OCI-M2 (cell line): ENCODE measurements around the gene CCNJL.
"Not testable (repeated sequence)": the region's sequence is repeated elsewhere in the genome, so short reads cannot be mapped to it uniquely, and the experiment has no call there.

Experiments used
- DNase-seq: peaks from one replicate; lab custom pipeline; 2025; ENCODE audit not compliant: unreplicated experiment; lab: John Stamatoyannopoulos, UW

CCNJL gene

DNA sequence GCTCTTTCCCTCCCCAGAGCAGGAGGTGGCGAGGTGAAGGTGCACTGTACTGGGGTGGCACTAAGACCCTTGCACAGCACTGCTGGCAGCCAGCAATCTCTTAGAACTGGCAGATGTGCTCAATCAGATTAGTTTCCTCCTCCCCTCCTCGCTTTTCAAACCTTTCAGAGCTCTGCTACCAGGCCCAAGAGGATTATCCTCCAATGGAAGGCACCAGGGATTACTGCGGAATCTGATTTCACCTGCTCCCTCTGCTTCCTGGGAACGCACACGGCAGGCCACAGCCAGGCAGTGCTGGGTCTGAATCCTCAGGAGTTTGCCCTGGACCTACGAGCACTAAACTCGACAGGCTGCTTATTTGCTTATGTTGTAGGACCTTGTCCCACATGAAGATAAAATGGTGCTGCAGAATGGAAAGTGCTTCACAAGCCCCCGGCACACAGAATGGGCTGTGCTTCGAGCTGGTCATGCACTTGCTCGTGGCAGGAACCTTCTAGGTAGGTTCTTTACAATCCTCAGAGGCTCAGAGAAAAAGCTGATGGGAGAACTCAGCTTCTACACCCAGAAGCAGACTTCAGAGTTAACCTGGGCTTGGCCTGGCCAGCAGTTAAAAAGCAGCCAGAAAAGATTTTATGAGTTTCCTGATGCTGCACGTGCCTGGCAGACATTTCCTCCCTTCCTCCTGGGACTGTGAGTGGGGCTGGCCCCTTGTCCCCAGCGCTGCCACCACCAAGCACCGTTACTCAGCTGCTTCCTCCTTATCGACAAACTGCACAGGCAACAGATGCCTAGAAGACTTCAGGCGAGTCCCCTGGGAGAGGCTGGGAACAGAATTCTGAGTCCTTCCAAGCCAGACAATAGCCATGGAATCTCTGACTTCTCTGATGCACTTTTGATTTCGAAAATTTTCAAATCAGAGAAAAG, 50.0 kb downstream of the CCNJL start:
- peak; percentile 51 for DNase-seq

DNA sequence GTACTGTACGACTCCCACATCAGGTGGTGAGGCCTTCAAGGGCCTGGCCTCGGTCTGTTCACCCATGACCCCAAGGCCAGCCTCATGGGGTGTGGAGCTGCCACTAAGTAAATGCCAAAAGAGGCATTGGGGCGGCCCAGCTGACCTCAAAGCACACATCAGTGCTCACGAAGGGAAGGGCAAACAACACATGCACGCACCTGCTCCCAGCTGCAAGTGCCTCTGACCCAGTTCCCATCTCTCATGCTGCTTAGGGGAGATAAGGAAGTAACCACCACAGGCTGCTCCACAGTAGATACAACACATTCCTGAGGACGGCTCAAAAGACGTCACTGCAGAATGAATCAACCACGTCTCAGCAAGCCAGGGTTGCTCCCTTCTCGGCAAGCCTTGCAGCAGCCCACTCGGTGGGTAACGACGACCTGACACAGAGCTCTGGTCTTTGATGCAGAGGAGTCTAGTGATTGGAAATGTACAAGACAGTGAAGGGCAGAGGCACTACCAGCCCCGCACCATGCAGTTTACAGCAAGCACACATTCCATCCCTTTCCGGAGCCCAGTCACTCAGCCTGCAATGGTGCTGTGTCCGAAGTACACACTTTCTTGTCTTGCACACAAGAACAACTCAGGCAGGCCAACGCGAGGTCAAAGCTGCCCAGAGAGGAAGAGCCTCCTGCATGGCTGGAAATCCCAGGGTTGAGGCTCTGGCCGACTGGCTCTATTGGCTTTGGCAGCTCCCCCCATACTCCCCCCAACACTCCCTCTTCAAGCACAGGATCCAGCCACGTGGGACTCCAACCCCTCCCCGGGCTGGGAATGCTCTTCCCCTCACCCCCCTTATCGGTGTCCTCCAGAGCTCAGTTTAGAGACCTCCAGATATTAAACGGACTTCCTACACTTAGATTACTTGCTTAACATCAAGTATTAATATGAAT, 51.2 kb downstream of the CCNJL start:
- peak; percentile 44 for DNase-seq

DNA sequence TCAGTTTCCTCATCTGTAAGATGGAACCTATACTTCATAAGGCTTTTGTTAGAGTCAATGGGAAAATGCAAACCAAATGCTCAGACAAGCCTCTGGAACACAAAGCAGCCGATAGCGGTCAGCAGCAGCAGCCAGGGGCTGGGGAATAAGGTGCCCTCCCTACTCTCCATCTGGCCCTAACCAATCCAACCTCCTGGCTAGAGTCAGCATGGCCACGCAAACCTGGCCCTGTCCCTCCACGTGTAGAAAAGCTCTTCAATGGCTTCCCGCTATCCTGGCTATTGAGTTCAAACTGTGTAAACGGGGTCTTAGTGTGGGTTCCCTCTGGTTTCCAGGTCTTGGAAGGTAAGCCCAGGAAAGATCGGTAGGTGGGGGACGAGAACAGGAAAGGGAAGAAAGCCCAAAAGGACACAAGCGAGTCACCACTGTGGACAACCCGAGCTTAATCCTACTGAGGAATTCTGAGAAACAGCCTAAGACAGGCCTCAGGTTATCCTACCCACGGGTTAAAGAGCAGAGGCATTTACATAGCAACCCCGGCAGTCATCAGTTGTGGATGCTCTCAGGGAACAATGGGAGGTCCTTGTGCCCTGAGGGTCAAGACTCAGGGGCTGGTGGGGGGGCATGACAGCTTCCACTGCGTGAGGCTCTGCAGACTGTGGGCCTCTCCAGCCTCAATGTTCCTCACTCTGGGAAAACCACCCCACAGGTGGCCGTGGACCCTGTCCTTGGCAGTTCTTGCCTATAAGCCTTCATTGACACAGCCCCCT, 52.2 kb downstream of the CCNJL start:
- DNase-seq: no peak

DNA sequence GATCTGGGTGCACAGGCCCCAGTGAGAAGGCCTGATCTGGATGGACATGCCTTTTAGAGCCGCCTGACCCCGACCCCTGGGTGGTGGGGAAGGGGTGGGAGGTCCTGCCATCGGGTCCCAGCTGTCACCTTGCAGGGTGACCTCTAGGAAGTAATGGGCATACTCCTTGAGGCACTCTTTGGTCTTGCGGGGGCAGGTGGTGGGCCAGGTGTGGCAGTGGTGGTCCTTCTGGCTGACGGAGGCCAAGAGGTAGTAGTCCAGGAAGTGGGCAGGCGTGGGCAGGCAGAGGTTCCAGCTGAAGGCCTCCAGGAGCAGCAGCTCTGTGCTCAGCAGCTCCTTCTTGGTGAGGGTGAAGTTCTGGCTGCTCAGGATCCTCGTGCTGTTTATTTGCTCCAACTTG, 53.0 kb downstream of the CCNJL start:
- DNase-seq: no peak

DNA sequence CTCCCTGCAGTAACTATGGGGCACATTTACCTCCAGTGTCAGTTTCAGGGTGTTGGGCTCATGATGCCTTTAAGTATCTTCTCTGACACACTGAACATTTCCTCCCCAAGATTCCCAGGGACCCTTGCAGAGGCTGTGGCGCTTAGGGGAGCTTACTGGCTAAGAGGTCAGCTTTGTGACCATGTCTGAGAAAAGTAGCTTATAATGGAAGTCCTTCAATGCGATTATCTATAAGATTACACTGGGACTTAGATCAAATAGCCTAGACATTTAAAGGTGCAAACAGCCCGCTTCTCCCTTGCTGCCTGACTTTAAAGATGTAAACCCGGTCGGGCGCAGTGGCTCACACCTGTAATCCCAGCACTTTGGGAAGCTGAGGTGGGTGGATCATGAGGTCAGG, 57.7 kb downstream of the CCNJL start:
- DNase-seq: no peak

DNA sequence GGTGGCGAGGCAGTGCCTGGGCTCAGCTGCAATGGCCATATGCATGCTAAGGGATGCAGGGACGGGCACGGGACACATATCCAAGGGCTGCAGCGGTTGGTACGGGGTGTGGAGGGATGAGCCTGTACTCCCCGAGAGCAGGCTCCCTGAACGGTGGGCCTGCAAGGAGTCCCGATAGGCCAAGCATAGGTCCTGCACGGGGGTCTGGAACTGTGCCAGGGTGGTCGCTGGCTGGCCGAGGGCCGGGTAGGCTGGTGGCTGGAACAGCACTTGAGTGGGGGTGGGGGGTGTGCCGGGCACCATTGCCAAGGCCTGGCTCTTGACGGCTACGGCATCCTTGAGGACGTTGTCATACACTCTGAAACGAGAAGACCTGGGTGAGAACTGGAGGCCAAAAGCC, 58.9 kb downstream of the CCNJL start:
- DNase-seq: no peak

DNA sequence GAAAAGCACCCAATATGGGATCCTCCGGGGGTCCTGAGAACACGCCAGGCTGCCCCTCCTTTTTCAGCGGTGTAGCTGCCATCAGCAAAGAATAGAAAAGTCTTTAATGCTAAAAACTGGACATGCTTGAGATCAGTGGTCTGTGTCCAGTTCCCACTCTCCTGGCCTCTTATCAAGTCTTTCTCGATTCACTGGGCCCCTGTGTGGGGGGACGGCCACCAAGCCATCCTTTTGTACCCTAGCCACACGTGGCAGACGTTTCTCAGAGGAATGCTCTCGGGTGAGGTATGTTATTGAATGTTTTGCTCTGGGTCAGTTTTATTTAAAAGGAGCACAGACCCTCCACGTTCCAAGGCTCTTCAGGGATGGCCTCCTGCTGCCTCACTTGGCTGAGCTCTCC, 59.4 kb downstream of the CCNJL start:
- DNase-seq: no peak

DNA sequence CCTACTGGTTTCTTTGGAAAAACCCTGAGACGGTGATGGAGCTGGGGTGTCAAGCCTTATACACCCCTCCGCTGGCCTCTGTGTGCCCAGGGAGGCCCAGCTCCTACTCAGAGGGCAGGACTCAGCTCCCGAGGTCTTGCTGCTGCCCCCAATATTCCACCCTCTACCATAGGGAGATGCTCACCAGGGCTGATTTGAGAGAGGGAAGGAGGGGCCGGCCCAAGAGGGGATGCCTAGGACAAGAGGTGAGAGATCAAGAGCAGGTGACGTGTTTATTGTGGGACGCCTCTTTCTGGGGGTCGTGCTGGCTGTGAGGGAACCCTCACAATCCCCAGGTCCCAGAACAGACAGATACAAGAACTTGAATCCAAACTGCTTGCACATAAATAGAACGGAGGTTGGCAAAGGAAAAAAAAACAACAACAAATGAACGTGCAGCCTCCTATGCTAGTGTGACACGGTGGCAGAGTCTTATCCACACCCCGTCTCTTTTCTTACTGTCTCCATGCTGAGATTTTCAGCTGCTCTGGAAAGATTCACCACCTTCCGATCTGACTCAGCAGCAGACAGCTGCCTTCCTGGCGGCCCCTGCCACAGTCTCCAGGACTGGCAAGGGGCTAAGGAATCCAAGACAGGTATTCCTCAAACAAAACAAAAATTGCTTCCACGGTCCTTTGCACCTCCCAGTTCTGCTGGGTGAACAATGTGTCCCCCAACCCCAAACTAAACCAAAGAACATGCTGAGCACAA, 60.8 kb downstream of the CCNJL start:
- DNase-seq: no peak

DNA sequence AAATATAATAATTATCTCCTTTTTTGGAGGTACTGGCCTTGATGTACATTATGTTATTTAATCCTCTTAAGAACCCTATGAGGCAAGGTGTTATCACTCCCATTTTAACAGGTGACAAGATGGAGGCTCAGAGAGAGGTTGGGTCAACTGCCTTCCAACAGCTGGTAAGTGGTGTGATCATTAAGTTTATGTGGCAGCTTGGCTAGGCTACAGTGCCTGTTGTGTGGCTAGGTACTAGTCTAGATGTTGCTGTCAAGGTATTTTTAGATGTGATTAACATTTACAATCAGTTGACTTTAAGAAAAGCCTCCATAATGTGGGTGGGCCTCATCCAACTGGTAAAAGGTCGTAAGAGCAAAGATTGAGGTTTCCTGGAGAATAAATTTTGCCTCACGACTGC, 61.5 kb downstream of the CCNJL start:
- no peak for DNase-seq

DNA sequence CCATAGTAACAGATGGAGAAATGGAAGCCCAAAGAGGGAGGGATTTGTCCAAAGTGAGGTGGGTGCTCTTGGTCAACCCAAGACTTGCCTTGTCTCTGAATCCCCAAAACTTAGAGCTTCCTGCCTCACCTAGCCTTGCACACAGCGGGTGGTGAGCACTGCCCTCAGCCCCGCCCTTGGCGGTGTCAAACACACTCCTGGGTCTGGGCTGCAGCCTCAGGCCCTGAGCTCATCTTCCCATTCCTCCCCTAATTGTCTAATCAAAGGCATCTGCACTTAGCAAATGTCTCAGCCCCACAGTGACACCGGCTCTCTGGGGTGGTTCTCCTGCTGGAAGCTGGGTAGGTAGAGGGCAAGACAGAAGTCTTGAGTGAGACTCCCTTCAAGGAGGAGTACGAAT, 62.1 kb downstream of the CCNJL start:
- no peak for DNase-seq

DNA sequence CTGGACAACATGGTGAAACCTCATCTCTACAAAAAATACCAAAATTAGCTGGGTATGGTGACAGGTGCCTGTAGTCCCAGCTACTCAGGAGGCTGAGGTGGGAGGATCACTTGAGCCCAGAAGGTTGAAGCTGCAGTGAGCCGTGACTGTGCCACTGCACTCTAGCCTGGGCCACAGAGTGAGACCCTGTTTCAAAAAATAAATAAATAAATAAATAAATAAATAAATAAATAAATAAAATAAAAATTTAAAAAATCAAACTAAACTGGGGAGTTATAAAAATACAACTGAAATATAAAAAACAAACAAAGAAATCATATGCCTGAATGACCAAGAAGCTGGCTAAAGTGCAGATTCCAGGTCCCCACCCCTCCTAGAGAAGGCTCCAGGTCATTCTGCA, 62.8 kb downstream of the CCNJL start:
- not testable (repeated sequence) for DNase-seq

DNA sequence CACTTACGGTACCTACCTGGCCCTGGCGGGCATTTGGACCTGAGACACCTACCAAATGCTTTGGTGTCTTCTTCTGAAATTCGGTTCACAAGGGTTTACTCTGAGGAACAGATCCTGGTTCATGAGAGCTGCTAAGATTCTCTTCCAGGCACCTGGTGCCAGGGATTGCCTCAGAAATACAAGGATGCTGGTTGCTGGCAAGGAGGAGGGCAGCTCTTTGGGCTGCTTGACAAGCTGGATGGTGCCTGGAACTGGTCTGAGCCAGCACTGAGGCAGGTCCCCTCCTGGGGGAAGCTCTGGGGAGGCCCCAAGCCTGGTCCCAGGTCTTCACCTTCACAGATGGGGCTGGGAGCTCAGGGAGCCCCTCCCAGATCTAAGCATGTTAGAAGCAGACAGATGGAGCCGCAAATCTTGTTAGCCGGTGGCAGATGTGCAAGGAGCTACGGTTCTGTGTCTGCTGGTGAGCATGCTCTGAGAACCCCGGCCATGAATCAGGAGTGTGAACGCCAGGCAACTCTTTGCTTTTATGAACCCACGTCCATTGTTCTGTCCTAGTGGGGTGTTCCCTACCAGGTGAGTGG, 66.8 kb downstream of the CCNJL start:
- no peak for DNase-seq

DNA sequence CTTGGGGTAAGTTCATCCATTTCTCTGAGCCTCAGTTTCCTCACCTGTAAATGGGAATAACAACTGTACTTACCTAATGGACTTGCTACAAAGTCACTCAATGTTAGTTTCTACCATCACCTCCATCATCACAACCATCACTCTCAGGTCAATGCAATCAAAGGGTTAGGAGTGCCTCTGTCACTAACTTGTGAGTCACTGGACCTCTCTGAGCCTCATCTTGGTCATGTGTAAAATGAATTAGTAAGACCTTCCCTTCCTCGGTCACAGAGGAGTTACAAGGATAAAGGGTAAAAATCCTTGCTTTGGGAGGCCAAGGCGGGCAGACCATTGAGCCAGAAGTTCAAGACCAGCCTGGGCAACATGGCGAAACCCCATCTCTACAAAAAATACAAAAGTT, 70.2 kb downstream of the CCNJL start:
- DNase-seq: no peak

DNA sequence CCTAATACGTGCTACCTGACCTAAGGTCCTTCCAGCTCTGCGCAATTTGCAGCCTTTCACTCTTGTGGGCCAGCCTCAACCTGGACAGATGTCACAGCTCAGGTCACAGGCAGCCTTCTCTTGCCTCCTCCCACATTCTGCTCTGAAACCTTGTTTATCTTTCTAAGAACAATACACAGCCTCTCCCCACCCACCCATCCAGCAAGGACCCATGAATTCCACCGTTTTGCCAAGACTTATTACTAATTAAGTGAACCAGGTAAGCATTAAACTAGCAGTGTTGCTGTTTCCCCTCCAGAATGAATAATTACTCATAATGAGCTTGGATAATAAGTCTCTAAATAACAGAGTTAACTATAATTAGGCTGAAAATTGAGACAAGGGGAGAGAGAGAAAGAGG, 72.0 kb downstream of the CCNJL start:
- no peak for DNase-seq

DNA sequence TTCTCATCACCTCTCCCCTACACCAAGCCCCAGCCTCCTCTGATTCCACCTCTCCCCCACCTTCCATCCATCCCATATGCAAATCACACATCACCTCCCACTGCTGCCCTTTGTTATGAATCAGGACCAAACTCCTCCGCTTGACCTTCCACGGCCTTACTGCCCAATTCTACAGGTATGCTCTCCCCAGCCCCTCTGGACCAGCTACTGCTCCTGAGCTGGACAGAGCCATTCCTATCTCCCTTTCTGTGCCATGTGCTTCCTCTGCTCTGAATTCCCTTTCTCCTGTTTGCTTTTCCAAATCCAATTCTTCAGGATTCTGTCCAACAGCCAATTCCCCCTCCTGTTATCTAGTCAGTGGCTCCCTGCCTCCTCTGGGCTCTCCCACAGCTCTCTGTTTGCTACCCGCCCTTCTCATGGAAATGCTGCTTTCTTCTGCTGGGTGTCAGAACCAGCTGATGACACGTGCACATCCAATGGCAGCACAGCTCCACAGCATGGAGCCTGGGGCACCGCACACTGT, 74.7 kb downstream of the CCNJL start:
- DNase-seq: no peak

DNA sequence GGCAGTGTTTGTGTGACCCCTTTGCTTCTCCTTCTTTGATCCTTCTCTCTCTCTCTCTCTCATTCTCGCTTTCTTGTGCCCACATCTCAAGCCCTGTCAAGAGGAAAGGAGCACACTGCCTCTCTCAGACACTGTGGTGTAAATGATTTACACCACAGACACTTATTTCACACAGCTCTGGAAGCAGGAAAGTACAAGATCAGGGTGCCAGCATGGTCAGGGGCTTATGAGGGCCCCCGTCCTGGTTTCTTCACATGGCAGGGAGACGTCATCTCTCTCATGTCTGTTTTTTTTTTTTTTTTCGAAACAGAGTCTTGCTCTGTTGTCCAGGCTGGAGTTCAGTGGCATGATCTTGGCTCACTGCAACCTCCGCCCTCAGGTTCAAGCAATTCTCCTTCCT, 76.6 kb downstream of the CCNJL start:
- no peak for DNase-seq

DNA sequence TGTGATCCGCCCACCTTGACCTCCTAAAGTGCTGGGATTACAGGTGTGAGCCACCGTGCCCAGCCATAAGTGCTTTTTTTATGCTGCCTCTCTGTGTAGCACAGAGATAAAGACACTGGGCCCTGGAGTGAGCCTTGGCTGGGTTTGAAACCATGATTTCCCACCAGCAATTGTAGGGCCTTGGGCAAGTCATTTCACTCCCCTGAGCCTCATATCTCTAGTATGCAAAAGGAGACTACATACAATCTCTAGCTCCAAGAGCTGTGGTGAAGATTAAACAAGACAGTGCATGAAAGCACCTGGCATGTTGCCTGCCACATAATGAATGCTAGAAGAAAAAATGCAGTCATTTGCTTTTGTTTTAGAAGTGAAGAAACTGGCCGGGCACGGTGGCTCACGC, 79.1 kb downstream of the CCNJL start:
- DNase-seq: no peak

DNA sequence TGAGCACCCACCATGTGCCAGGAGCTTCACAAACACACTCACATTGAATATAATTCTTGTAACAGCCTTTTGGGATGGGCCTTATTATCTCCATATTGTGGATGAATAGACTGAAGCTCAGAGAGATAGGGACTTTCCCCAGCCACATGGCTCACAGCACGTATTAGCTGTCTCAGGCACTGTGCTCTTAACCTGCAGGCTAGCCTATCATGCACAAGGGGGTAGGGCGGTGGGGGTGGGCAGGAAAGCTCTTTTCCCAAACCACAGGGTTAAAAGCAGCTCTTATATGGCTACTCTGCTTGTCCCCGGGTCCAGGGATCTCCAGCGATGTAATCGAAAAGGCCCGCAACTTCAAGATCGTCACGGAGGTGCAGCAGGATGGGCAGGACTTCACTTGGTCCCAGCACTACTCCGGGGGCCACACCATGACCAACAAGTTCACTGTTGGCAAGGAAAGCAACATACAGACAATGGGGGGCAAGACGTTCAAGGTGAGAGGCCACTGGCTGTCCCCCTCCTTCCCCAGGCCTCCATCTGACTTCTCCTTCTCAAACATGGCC, 80.5 kb downstream of the CCNJL start:
- no peak for DNase-seq

DNA sequence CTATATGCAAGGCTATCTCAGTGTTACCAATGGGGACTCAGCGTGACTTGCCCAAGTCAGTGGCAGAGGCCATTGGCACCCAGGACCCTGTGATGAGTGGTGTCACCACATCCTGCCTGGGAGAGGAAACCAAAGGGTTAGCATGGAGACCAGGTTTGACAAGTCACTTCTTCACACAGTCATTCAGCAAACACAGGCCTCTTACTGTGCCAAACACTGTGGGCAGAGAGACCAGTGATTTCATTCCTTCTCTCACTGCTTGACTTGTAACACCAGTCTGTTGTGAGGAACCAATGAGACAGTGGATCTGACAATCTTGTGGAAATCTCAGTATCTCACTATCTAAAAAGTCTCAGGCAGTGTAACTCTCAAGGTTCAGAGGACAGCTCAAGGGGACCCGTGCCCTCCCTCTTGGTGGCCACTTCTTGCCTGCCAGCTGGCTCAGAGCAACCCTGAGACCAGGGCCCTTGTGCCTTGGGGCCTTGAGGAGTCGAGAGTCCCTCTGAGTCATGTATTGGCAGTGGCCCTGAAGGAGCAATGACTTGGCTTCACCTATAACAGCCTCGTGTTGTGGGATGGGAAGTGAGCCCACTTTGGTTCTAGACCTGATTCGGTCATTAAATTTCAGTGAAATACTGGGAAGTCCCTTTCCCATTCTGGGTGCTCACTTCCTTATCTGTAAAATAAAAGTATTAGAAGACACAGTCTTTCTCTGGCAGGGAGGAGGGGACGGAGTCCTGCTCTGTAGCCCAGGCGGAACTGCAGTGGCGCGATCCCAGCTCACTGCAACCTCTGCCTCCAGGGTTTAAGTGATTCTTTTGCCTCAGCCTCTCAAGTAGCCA, 81.5 kb downstream of the CCNJL start:
- no peak for DNase-seq
